Measurements from ENCODE around the gene ZNF500. TPM values are rescaled to one million over a fixed set of nuclear protein-coding genes. Genes with fewer than 3 reads are reported as not detected.

Gene ZNF500
- total and polyA plus RNA-seq, 8 donors = 5.5 to 14.1 (median 7.2) TPM

GRCh38 chr16:4700380-4700996 lies 66.5 kb downstream of the ZNF500 start:
- no peak for TF ChIP-seq CTCF (IDR thresholded peaks at IDR 0.05)
- H3K9me3 ChIP-seq = no peaks in the 10 kb centered on the region
- no peaks in the 10 kb centered on the region for H3K4me1 ChIP-seq
- H3K36me3 ChIP-seq = peaks cover 3 to 62% (median 9%) of the 10 kb centered on the region in 3 donors
- intact Hi-C loops (cut with DNase I) = no loop called here
- 96% methylated on average over 13 of the region's 13 CpGs for WGBS, 2 donors
- no peak for FAIRE-seq
- no peak for ATAC-seq
- H3K27me3 ChIP-seq = no peaks in the 10 kb centered on the region
- DNase-seq = peak in 1 of 6 donors; percentile 34
- H3K4me3 ChIP-seq = no peak overlapping the region
- H3K27ac ChIP-seq = no peak overlapping the region

- Histone ChIP-seq H3K4me3 (no peak overlapping the region), H3K27ac (no peak overlapping the region), H3K36me3 (peaks cover 3 to 53% (median 9%) of the 10 kb centered on the region in 3 donors), H3K27me3 (no peaks in the 10 kb centered on the region), H3K9me3 (no peaks in the 10 kb centered on the region), H3K4me1 (no peaks in the 10 kb centered on the region)
- intact Hi-C loops (cut with DNase I) = no loop called here
- WGBS, 2 donors = 91 to 95% methylated on average over 19 of the region's 19 CpGs
- DNase-seq (peak in 1 of 6 donors; percentile 27), ATAC-seq (no peak), FAIRE-seq (no peak)
- TF ChIP-seq CTCF (IDR thresholded peaks at IDR 0.05) = no peak
Observed at GRCh38 chr16:4699046-4699556, 67.9 kb downstream of the ZNF500 start.

- H3K4me3 ChIP-seq = no peak overlapping the region
- TF ChIP-seq CTCF (IDR thresholded peaks at IDR 0.05) = no peak
- no peak overlapping the region for H3K27ac ChIP-seq
- 95 to 96% methylated on average over 22 to 36 of the region's 36 CpGs for WGBS, 2 donors
- H3K27me3 ChIP-seq = no peaks in the 10 kb centered on the region
- H3K9me3 ChIP-seq = no peaks in the 10 kb centered on the region
- intact Hi-C loops (cut with DNase I) = no loop called here
- DNase-seq = peak in 2 of 6 donors; percentile 15 to 75
- FAIRE-seq = no peak
- H3K36me3 ChIP-seq = peaks cover 3 to 50% (median 9%) of the 10 kb centered on the region in 3 donors
- no peak for ATAC-seq
- no peaks in the 10 kb centered on the region for H3K4me1 ChIP-seq
Observed at GRCh38 chr16:4698321-4699045, 68.5 kb downstream of the ZNF500 start.

Other genes with a start within 250 kb of the ZNF500 start
- 10 to 100 TPM; 16.3 to 20.1 (median 18.9) TPM for gene CDIP1, start 228.4 kb downstream of the ZNF500 start, total RNA-seq
- 10 to 100 TPM; 13.6 to 24.4 TPM for gene CDIP1, start 228.4 kb downstream of the ZNF500 start, polyA plus RNA-seq
- gene C16orf96, start 210.8 kb downstream of the ZNF500 start, total RNA-seq = under 1 TPM; 0.28 to 0.47 (median 0.34) TPM
- under 1 TPM; 0.30 to 0.31 TPM for gene C16orf96, start 210.8 kb downstream of the ZNF500 start, polyA plus RNA-seq
- 10 to 100 TPM in 5 of 6 donors, 1 to 10 TPM in 1; 9.1 to 19.4 (median 14.3) TPM for gene UBALD1, start 152.3 kb downstream of the ZNF500 start, total RNA-seq
- gene UBALD1, start 152.3 kb downstream of the ZNF500 start, polyA plus RNA-seq = 10 to 100 TPM; 29.3 to 42.5 TPM
- 10 to 100 TPM; 29.0 to 43.8 (median 33.0) TPM for gene MGRN1, start 142.3 kb downstream of the ZNF500 start, total RNA-seq
- 10 to 100 TPM; 17.2 to 29.9 TPM for gene MGRN1, start 142.3 kb downstream of the ZNF500 start, polyA plus RNA-seq
- 10 to 100 TPM in 5 of 6 donors, 1 to 10 TPM in 1; 7.0 to 16.5 (median 12.8) TPM for gene NUDT16L1, start 73.6 kb downstream of the ZNF500 start, total RNA-seq
- 10 to 100 TPM; 17.3 to 32.3 TPM for gene NUDT16L1, start 73.6 kb downstream of the ZNF500 start, polyA plus RNA-seq
- gene ANKS3, start 32.9 kb downstream of the ZNF500 start, total RNA-seq = 10 to 100 TPM in 5 of 6 donors, 1 to 10 TPM in 1; 8.7 to 20.4 (median 11.7) TPM
- 10 to 100 TPM; 56.8 to 69.1 TPM for gene ANKS3, start 32.9 kb downstream of the ZNF500 start, polyA plus RNA-seq
- gene DNAAF8, start 32.6 kb downstream of the ZNF500 start, total RNA-seq = 1 to 10 TPM in 1 of 6 donors, under 1 TPM in 5; 0.23 to 1.0 (median 0.58) TPM
- 1 to 10 TPM in 1 of 2 donors, under 1 TPM in 1; 0.52 to 1.0 TPM for gene DNAAF8, start 32.6 kb downstream of the ZNF500 start, polyA plus RNA-seq
- not detected for gene SEPTIN12, start 21.2 kb upstream of the ZNF500 start, total RNA-seq
- 1 to 10 TPM in 1 of 2 donors, not detected in 1; 1.4 TPM for gene SEPTIN12, start 21.2 kb upstream of the ZNF500 start, polyA plus RNA-seq
- gene SMIM22, start 28.2 kb upstream of the ZNF500 start, total RNA-seq = 10 to 100 TPM; 49.2 to 69.1 (median 63.2) TPM
- gene SMIM22, start 28.2 kb upstream of the ZNF500 start, polyA plus RNA-seq = 100 to 1,000 TPM; 176 to 367 TPM
- gene ROGDI, start 35.5 kb upstream of the ZNF500 start, total RNA-seq = 10 to 100 TPM; 12.3 to 18.3 (median 13.0) TPM
- 10 to 100 TPM; 55.0 to 63.0 TPM for gene ROGDI, start 35.5 kb upstream of the ZNF500 start, polyA plus RNA-seq
- gene GLYR1, start 80.1 kb upstream of the ZNF500 start, total RNA-seq = 10 to 100 TPM; 27.2 to 58.6 (median 40.4) TPM
- gene GLYR1, start 80.1 kb upstream of the ZNF500 start, polyA plus RNA-seq = 10 to 100 TPM; 33.0 to 41.4 TPM
- gene UBN1, start 80.3 kb upstream of the ZNF500 start, total RNA-seq = 10 to 100 TPM; 10.4 to 17.3 (median 12.4) TPM
- 10 to 100 TPM in 1 of 2 donors, 1 to 10 TPM in 1; 8.0 to 10.1 TPM for gene UBN1, start 80.3 kb upstream of the ZNF500 start, polyA plus RNA-seq
- 10 to 100 TPM; 10.4 to 19.8 (median 12.9) TPM for gene PPL, start 170.0 kb upstream of the ZNF500 start, total RNA-seq
- 10 to 100 TPM; 15.7 to 27.2 TPM for gene PPL, start 170.0 kb upstream of the ZNF500 start, polyA plus RNA-seq
- gene SEC14L5, start 191.2 kb upstream of the ZNF500 start, total RNA-seq = under 1 TPM; 0.22 to 0.79 (median 0.62) TPM
- under 1 TPM; 0.27 to 0.40 TPM for gene SEC14L5, start 191.2 kb upstream of the ZNF500 start, polyA plus RNA-seq